A204.1 (cell line): ENCODE results near the gene EDAR.

Experiments
- FAIRE-seq: peaks from 2 replicates; lab custom pipeline; 2012; peaks lifted over from hg19 to GRCh38; lab: Jason Lieb, UNC

The EDAR gene

DNA sequence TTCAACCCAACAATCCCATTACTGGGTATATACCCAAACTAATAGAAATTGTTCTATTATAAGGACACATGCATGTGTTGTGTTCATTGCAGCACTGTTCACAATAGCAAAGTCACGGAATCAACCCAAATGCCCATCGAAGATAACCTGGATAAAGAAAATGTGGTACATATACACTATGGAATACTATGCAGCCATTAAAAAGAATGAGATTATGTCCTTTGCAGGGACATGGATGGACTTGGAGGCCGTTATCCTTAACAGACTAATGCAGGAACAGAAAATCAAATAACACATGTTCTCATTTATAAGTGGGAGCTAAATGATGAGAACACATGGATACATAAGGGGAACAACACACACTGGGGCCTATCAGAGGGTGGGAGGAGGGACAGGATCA is 136.6 kb downstream of the EDAR start:
- no peak for FAIRE-seq

DNA sequence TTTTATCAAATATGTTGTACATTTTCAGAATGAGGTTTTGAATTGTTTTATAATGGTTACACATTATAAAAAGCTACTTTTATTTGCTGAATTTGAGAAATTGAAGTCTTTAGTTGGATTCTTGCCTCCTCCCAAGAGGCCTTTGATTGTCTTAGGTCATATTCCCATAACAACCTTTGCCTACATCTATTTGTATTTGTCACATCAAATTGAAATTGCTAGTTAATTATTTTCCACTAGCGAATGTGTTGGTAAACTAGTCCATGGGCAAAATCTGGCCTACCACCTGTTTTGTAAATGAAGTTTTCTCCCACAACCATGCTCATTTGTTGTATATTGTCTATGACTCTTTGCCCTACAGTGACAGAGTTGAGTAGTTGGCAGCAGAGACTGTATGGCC is 142.0 kb downstream of the EDAR start:
- FAIRE-seq, result peak; percentile 19

DNA sequence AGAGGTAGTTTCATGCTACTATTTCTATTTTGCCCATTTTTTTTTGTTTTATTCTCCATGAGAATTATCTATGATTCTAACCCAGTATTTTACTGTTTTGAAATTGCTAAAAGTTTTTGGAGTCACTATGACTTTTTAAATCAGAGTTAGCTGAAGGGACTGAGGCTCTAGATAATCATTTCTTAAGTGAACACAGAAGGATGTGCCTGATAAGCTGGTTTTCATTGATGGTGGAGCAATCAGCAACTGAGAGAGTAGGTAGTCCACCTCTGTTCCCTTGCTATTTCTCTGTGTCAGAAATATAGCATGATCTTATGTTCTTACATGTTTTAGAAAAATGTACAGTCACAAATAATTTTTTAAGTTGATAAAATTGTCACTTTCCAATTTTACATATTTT is 143.1 kb downstream of the EDAR start:
- no peak for FAIRE-seq
